ENCODE measurements around the gene CCDC188.

Gene CCDC188

GRCh38 chr22:20141186-20142077, 9.4 kb downstream of the CCDC188 start:
- no peak for TF ChIP-seq MYC (IDR thresholded peaks at IDR 0.05; ENCODE audit: low read depth, low read length)
- no peak for TF ChIP-seq POLR2A (IDR thresholded peaks at IDR 0.05; ENCODE audit: extremely low read depth, insufficient read length)
- TF ChIP-seq, protein P1, sequence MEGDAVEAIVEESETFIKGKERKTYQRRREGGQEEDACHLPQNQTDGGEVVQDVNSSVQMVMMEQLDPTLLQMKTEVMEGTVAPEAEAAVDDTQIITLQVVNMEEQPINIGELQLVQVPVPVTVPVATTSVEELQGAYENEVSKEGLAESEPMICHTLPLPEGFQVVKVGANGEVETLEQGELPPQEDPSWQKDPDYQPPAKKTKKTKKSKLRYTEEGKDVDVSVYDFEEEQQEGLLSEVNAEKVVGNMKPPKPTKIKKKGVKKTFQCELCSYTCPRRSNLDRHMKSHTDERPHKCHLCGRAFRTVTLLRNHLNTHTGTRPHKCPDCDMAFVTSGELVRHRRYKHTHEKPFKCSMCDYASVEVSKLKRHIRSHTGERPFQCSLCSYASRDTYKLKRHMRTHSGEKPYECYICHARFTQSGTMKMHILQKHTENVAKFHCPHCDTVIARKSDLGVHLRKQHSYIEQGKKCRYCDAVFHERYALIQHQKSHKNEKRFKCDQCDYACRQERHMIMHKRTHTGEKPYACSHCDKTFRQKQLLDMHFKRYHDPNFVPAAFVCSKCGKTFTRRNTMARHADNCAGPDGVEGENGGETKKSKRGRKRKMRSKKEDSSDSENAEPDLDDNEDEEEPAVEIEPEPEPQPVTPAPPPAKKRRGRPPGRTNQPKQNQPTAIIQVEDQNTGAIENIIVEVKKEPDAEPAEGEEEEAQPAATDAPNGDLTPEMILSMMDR (IDR thresholded peaks at IDR 0.05; ENCODE audit: low read depth, low read length): no peak
- TF ChIP-seq MAX (IDR thresholded peaks at IDR 0.05; ENCODE audit: low read depth, low read length): no peak
- no peak overlapping the region for H3K4me3 ChIP-seq (ENCODE audit: low read depth, low read length)
- DNase-seq (ENCODE audit: low read depth): no peak

DNA sequence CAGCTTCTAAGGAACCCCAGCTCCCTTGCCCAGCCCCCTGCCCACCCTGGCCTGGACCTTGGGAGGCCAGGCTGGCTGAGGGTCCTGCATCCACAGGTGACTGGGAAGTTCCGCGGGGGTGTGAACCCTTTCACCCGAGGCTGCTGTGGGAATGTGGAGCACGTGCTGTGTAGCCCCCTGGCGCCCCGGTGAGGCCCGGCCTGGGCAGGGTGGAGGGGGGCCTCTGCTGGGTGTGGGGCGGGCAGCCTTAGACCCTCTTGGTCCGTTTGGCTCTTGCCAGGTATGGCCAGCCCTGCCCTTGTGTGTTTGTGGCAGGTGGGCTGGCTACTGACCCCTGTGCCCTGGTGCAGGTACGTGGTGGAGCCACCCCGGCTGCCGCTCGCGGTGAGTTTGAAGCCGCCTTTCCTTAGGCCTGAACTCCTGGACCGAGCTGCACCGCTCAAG, 10.3 kb downstream of the CCDC188 start:
- no peak overlapping the region for H3K4me3 ChIP-seq (ENCODE audit: low read depth, low read length)
- DNase-seq (ENCODE audit: low read depth): no peak
- TF ChIP-seq MYC (IDR thresholded peaks at IDR 0.05; ENCODE audit: low read depth, low read length) (no peak), MAX (IDR thresholded peaks at IDR 0.05; ENCODE audit: low read depth, low read length) (no peak), POLR2A (IDR thresholded peaks at IDR 0.05; ENCODE audit: extremely low read depth, insufficient read length) (no peak)
- TF ChIP-seq, protein P1 (IDR thresholded peaks at IDR 0.05; ENCODE audit: low read depth, low read length): no peak

DNA sequence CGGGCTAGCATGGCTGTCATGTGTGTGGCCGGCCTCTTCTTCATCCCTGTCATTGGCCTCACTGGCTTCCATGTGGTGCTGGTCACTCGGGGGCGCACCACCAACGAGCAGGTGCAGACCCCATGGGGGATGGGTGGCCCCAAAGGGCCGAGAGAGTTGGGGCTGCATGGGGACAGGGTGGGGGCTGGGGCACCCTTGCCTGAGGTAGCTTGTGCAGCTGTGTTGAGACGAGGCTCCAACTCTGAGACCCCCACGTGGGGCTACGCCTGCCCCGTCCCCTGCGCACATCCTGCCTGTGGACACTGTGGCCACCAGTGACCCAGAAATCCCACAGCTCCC, 10.8 kb downstream of the CCDC188 start:
- DNase-seq (ENCODE audit: low read depth): no peak
- H3K4me3 ChIP-seq (ENCODE audit: low read depth, low read length): no peak overlapping the region
- no peak for TF ChIP-seq MAX (IDR thresholded peaks at IDR 0.05; ENCODE audit: low read depth, low read length)
- TF ChIP-seq MYC (IDR thresholded peaks at IDR 0.05; ENCODE audit: low read depth, low read length): no peak
- TF ChIP-seq, protein P1 (IDR thresholded peaks at IDR 0.05; ENCODE audit: low read depth, low read length): no peak
- TF ChIP-seq POLR2A (IDR thresholded peaks at IDR 0.05; ENCODE audit: extremely low read depth, insufficient read length): no peak

- TF ChIP-seq POLR2A (IDR thresholded peaks at IDR 0.05; ENCODE audit: extremely low read depth, insufficient read length) (no peak), MYC (IDR thresholded peaks at IDR 0.05; ENCODE audit: low read depth, low read length) (no peak)
- no peak overlapping the region for H3K4me3 ChIP-seq (ENCODE audit: low read depth, low read length)
- DNase-seq (ENCODE audit: low read depth): no peak
Observed at GRCh38 chr22:20139391-20140106, 11.3 kb downstream of the CCDC188 start.

DNA sequence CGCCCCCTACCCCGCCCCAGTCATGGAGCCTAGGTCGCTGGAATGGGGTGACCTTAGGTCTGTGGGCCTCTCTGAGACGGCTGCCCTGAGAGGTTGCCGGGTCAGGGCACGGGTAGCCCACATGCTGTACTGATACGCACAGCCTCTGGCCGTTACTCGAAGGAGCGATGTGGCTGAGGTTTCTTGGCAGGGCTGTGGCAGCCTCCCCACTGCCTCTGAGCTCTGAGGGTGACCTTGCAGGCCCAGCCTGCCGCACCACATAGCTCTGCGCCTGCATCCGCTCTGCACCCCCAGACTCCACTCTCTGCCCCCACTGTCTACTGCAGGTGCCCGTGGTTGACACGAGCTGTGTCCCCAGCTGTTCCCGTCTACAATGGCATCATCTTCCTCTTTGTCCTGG, 12.0 kb downstream of the CCDC188 start:
- H3K4me3 ChIP-seq (ENCODE audit: low read depth, low read length): no peak overlapping the region
- TF ChIP-seq MAX (IDR thresholded peaks at IDR 0.05; ENCODE audit: low read depth, low read length) (no peak), POLR2A (IDR thresholded peaks at IDR 0.05; ENCODE audit: extremely low read depth, insufficient read length) (no peak), MYC (IDR thresholded peaks at IDR 0.05; ENCODE audit: low read depth, low read length) (no peak)
- TF ChIP-seq, protein P1 (IDR thresholded peaks at IDR 0.05; ENCODE audit: low read depth, low read length): no peak
- no peak for DNase-seq (ENCODE audit: low read depth)

DNA sequence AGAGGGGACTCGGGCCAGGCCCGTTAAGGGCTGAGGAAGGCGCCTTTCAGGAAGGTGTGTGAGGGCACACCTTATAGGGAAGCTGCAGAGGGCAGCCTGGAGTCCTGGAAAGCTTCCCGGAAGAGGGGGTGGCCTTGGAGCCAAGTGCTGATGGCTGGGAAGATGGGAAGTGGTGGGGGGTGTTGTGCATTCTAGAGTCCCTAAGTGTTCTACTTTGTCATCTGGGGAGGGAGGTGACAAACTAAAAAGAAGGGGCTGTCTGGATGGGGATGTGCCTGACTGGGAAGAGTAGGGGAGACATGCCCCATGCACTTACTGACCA, 12.5 kb downstream of the CCDC188 start:
- DNase-seq (ENCODE audit: low read depth): no peak
- TF ChIP-seq MAX (IDR thresholded peaks at IDR 0.05; ENCODE audit: low read depth, low read length) (no peak), POLR2A (IDR thresholded peaks at IDR 0.05; ENCODE audit: extremely low read depth, insufficient read length) (no peak), MYC (IDR thresholded peaks at IDR 0.05; ENCODE audit: low read depth, low read length) (no peak)
- TF ChIP-seq, protein P1 (IDR thresholded peaks at IDR 0.05; ENCODE audit: low read depth, low read length): no peak
- H3K4me3 ChIP-seq (ENCODE audit: low read depth, low read length): no peak overlapping the region
